ENCODE data around the gene PDLIM7. TPM values are rescaled to one million over a fixed set of nuclear protein-coding genes. Genes with fewer than 3 reads are reported as not detected.

Gene PDLIM7
- total and polyA plus RNA-seq, 10 of the 15 experiments (the other 5 are each of a cell fraction or from before 2014, with no cell fraction given): 0.82 to 36.6 (median 19.3) TPM

DNA sequence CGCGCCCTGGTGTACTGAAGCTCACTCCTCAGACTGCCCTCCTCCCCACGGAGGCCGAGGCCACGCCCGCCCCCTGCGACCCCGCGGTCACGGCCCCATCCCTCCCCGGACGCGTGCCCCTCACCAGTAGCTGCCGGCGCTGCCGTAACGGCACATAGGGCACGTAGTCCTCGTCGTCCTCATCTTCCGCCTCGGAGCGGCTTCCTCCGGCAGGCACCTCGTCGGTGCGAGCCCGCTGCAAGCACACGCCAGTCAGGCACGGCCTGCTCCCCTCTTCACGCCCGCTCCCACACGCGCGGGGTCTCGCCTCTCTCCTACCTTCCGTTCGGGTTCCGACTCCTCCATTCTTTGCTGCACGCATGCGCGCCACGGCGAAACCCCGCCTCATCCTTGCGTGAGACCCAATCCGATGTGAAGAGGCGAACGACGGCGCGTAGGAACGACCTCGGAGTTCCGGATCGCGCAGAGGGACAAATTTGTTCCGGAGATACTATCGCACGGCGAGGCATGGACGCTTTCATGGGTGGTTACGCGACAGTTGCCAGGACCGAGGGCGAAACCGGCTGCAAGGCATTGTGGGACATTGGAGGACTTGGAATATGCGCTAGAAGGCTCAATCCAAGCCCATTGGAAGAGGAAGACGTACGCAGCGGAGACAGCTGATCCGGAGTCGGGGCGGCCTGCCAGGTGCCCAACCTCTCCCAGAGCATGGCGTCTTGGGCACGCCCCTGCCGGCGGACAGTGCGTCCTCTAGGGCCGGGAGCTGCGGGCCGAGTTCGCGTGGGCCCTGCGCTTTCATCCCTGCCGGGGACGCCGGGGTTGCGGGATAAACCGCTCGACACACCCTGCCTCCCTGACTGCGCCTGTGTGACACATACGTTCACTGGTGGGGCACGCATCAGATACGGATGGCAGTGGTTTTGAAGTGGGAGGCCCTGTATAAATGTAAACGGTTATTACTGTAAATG is 19.5 kb upstream of the PDLIM7 start, which contains the start of gene DDX41 (continued):
- TF ChIP-seq, protein P1, sequence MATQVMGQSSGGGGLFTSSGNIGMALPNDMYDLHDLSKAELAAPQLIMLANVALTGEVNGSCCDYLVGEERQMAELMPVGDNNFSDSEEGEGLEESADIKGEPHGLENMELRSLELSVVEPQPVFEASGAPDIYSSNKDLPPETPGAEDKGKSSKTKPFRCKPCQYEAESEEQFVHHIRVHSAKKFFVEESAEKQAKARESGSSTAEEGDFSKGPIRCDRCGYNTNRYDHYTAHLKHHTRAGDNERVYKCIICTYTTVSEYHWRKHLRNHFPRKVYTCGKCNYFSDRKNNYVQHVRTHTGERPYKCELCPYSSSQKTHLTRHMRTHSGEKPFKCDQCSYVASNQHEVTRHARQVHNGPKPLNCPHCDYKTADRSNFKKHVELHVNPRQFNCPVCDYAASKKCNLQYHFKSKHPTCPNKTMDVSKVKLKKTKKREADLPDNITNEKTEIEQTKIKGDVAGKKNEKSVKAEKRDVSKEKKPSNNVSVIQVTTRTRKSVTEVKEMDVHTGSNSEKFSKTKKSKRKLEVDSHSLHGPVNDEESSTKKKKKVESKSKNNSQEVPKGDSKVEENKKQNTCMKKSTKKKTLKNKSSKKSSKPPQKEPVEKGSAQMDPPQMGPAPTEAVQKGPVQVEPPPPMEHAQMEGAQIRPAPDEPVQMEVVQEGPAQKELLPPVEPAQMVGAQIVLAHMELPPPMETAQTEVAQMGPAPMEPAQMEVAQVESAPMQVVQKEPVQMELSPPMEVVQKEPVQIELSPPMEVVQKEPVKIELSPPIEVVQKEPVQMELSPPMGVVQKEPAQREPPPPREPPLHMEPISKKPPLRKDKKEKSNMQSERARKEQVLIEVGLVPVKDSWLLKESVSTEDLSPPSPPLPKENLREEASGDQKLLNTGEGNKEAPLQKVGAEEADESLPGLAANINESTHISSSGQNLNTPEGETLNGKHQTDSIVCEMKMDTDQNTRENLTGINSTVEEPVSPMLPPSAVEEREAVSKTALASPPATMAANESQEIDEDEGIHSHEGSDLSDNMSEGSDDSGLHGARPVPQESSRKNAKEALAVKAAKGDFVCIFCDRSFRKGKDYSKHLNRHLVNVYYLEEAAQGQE (IDR thresholded peaks at IDR 0.05; ENCODE audit: low read depth, low read length): no peak
- TF ChIP-seq NR2F1 (conservative IDR thresholded peaks at IDR 0.05): peak; percentile 37
- peak; percentile 29 for TF ChIP-seq TCF12 (IDR thresholded peaks at IDR 0.05; ENCODE audit: low read depth, low read length)
- peak; percentile 92 for TF ChIP-seq ZNF207 (IDR thresholded peaks at IDR 0.05; ENCODE audit: borderline replicate concordance)
- no peak for TF ChIP-seq ZSCAN29 (IDR thresholded peaks at IDR 0.05)
- peak; percentile 72 for TF ChIP-seq HCFC1 (IDR thresholded peaks at IDR 0.05; ENCODE audit: low read length)
- TF ChIP-seq KLF5 (IDR thresholded peaks at IDR 0.05; ENCODE audit: partially characterized antibody): peak; percentile 32
- TF ChIP-seq CHD1 (IDR thresholded peaks at IDR 0.05; ENCODE audit: low read depth, low read length): peak; percentile 84; the same call in 1 of the 2 replicates
- no peak for TF ChIP-seq MEF2B (IDR thresholded peaks at IDR 0.05; ENCODE audit: partially characterized antibody, poor library complexity, severe bottlenecking)
- TF ChIP-seq BACH1 (IDR thresholded peaks at IDR 0.05; ENCODE audit: borderline replicate concordance): no peak
- no peak for TF ChIP-seq ZZZ3 (IDR thresholded peaks at IDR 0.05; ENCODE audit: control insufficient read depth, insufficient read length, low read depth)
- TF ChIP-seq PAX5 (IDR thresholded peaks at IDR 0.05; ENCODE audit: borderline replicate concordance, low read depth, low read length): peak; percentile 20; the same call in 1 of the 2 replicates
- TF ChIP-seq IKZF2 (IDR thresholded peaks at IDR 0.05): peak in 1 of 2 experiments; percentile 59; a peak in 1 of 4 replicates
- peak; percentile 86 for TF ChIP-seq GATAD2B (conservative IDR thresholded peaks at IDR 0.05; ENCODE audit: low read depth)
- peak; percentile 50; the same call in 1 of the 2 replicates for TF ChIP-seq TAF1 (IDR thresholded peaks at IDR 0.05; ENCODE audit: borderline replicate concordance, low read depth, low read length)
- TF ChIP-seq, protein P2, sequence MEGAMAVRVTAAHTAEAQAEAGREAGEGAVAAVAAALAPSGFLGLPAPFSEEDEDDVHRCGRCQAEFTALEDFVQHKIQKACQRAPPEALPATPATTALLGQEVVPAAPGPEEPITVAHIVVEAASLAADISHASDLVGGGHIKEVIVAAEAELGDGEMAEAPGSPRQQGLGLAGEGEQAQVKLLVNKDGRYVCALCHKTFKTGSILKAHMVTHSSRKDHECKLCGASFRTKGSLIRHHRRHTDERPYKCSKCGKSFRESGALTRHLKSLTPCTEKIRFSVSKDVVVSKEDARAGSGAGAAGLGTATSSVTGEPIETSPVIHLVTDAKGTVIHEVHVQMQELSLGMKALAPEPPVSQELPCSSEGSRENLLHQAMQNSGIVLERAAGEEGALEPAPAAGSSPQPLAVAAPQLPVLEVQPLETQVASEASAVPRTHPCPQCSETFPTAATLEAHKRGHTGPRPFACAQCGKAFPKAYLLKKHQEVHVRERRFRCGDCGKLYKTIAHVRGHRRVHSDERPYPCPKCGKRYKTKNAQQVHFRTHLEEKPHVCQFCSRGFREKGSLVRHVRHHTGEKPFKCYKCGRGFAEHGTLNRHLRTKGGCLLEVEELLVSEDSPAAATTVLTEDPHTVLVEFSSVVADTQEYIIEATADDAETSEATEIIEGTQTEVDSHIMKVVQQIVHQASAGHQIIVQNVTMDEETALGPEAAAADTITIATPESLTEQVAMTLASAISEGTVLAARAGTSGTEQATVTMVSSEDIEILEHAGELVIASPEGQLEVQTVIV (IDR thresholded peaks at IDR 0.05; ENCODE audit: borderline replicate concordance, partially characterized antibody): peak; percentile 65
- TF ChIP-seq, protein P3, sequence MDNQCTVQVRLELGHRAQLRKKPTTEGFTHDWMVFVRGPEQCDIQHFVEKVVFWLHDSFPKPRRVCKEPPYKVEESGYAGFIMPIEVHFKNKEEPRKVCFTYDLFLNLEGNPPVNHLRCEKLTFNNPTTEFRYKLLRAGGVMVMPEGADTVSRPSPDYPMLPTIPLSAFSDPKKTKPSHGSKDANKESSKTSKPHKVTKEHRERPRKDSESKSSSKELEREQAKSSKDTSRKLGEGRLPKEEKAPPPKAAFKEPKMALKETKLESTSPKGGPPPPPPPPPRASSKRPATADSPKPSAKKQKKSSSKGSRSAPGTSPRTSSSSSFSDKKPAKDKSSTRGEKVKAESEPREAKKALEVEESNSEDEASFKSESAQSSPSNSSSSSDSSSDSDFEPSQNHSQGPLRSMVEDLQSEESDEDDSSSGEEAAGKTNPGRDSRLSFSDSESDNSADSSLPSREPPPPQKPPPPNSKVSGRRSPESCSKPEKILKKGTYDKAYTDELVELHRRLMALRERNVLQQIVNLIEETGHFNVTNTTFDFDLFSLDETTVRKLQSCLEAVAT (IDR thresholded peaks at IDR 0.05): peak; percentile 86
- peak; percentile 76 for TF ChIP-seq RELA (IDR thresholded peaks at IDR 0.05; ENCODE audit: borderline replicate concordance, partially characterized antibody)
- TF ChIP-seq, protein P4, sequence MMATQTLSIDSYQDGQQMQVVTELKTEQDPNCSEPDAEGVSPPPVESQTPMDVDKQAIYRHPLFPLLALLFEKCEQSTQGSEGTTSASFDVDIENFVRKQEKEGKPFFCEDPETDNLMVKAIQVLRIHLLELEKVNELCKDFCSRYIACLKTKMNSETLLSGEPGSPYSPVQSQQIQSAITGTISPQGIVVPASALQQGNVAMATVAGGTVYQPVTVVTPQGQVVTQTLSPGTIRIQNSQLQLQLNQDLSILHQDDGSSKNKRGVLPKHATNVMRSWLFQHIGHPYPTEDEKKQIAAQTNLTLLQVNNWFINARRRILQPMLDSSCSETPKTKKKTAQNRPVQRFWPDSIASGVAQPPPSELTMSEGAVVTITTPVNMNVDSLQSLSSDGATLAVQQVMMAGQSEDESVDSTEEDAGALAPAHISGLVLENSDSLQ (IDR thresholded peaks at IDR 0.05): peak; percentile 49; the same call in 1 of the 2 replicates
- peak; percentile 83 for TF ChIP-seq POLR2AphosphoS5 (IDR thresholded peaks at IDR 0.05; ENCODE audit: low read length)
- no peak for TF ChIP-seq KDM1A (IDR thresholded peaks at IDR 0.05; ENCODE audit: borderline replicate concordance)

Data from GM12878 (cell line).